ENCODE measurements around the gene ANO8. TPM values are rescaled to one million over a fixed set of nuclear protein-coding genes. Genes with fewer than 3 reads are reported as not detected.

The ANO8 gene
- polyA plus RNA-seq, 1 of the 3 experiments (the other 2 are of a cell fraction) = 7.8 TPM

DNA sequence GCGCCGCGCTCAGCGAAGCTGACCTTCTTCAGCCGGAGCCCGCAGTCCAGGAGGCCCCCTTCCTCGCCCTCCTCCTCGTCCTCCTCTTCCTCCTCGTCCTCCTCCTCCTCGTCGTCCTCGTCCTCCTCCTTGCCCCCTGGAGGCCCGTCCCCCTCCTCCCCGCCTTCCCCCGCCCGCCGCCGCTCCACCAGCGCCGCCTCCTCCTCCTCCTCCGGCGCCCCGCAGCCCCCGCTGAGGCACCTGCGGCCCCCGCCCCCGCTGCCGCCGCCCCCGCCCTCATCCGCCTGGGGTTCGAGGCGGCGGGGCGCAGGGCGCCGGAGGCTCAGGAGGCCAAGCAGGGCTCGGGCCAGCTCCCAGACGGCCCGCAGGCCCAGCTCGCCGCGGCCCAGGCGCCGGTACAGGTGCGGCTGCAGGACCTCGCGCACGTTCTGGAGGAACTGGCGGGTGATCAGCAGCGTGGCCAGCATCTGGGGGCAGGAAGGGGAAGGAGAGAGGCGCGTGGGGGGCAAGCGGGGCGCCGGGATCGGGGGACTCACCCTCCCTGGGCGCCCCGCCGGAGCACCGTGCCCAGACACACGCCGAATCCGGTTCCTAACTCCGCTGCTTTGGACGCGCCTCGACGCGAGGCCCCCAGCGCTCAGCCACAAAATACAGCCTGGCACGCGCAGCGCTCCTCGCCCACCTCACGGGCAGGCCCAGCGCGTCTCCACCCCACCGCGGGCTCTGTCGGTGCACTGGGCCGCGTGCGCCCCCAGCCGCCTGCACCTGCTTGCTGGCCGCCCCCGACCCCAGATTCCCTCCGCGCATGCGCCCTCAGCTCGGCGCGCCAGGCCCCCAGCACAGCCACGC lies 5.9 kb downstream of the ANO8 start:
- no peaks in the 10 kb centered on the region for H3K79me2 ChIP-seq (ENCODE audit: insufficient read depth)
- ChIA-PET CTCF (no interaction called here), POLR2A (no interaction called here)
- no peak overlapping the region for H3K9ac ChIP-seq
- no peaks in the 10 kb centered on the region for H3K27me3 ChIP-seq (ENCODE audit: insufficient read depth)
- H4K20me1 ChIP-seq (ENCODE audit: insufficient read depth) = no peaks in the 10 kb centered on the region
- no peak overlapping the region for H3K27ac ChIP-seq (ENCODE audit: low read depth in 2 of 2, low read length in 1 of 2)
- peaks cover 0 to 13% of the 10 kb centered on the region in 2 experiments for H3K36me3 ChIP-seq (replicated peaks in 1 of 2; ENCODE audit: control insufficient read depth in 1 of 2, insufficient read depth in 2 of 2, low read length in 1 of 2)
- H3K4me3 ChIP-seq (ENCODE audit: low read depth in 2 of 2, low read length in 1 of 2) = no peak overlapping the region
- WGBS (ENCODE audit: low lambda C conversion rate) = 97% methylated on average over 73 of the region's 94 CpGs
- H2AFZ ChIP-seq (ENCODE audit: low read depth) = no peak overlapping the region
- peaks cover 0 to 10% of the 10 kb centered on the region in 2 experiments; a peak in 1 of 4 replicates for H3K4me1 ChIP-seq (ENCODE audit: control insufficient read depth in 1 of 2, insufficient read depth in 2 of 2, low read depth in 1 of 2, low read length in 1 of 2)
- H3K9me3 ChIP-seq = no peaks in the 10 kb centered on the region
- TF ChIP-seq, protein P1, sequence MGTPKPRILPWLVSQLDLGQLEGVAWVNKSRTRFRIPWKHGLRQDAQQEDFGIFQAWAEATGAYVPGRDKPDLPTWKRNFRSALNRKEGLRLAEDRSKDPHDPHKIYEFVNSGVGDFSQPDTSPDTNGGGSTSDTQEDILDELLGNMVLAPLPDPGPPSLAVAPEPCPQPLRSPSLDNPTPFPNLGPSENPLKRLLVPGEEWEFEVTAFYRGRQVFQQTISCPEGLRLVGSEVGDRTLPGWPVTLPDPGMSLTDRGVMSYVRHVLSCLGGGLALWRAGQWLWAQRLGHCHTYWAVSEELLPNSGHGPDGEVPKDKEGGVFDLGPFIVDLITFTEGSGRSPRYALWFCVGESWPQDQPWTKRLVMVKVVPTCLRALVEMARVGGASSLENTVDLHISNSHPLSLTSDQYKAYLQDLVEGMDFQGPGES (IDR thresholded peaks at IDR 0.05; ENCODE audit: low read depth, low read length) = no peak
- TF ChIP-seq GABPA (IDR thresholded peaks at IDR 0.05; ENCODE audit: low read depth) (no peak), SIN3A (IDR thresholded peaks at IDR 0.05; ENCODE audit: borderline replicate concordance, low read depth, low read length) (no peak), NFIC (IDR thresholded peaks at IDR 0.05; ENCODE audit: borderline replicate concordance) (no peak)
- H3K9me2 ChIP-seq = no peaks in the 10 kb centered on the region
- no peak for DNase-seq
- peaks cover 2% of the 10 kb centered on the region for H3F3A ChIP-seq (replicated peaks; ENCODE audit: insufficient read depth)
- no peak overlapping the region for H3K4me2 ChIP-seq

DNA sequence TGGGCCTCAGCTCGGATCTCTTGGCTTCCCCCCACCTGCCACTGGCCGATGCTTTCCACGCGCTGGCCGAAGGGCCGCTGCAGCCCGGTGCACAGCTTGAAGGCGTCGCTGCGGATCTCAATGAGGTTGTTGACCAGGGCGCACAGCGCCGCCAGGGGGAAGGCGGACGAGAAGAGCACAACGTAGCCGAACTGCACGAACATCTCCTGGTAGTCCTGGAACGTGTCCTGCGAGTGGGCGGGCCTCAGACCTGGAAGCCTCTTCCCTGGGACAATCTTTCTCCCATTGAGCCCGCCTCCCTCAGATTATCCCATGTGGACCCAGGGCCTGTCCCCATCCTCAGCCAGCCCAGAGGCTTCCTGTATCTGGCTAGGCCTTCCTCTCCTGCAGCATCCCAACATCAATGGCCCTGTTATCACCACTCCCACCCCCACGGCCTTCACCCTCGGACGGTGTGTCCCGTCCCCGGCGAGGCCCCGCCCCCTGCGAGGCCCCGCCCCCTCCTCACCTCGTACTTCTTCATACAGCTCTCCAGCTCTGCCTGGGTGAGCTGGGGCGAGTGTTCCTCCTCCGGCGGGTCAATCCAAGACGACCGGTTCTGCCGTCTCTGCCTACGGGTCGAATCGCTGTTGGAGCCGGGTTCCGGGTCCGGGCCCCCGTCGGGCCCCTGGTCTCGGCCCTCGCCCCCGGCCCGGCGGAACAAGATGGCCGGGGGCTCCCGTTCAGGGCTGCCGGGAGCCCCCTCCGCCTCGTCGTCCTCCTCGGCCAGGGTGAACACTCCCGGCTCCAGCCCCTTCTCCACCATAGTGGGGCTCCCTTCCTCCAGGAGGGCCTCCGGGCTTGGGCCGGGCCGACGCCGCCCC lies 6.8 kb downstream of the ANO8 start:
- WGBS (ENCODE audit: low lambda C conversion rate) = 76% methylated on average over 32 of the region's 64 CpGs
- no peaks in the 10 kb centered on the region for H4K20me1 ChIP-seq (ENCODE audit: insufficient read depth)
- no peak overlapping the region for H3K27ac ChIP-seq (ENCODE audit: low read depth in 2 of 2, low read length in 1 of 2)
- TF ChIP-seq ELF1 (IDR thresholded peaks at IDR 0.05) (no peak), CHD2 (IDR thresholded peaks at IDR 0.05; ENCODE audit: low read length, partially characterized antibody) (no peak), MEF2A (IDR thresholded peaks at IDR 0.05; ENCODE audit: borderline replicate concordance, low read depth) (no peak), FOXM1 (IDR thresholded peaks at IDR 0.05; ENCODE audit: low read depth) (no peak), EZH2phosphoT487 (IDR thresholded peaks at IDR 0.05; ENCODE audit: borderline replicate concordance, low read depth) (no peak), FOSL2 (IDR thresholded peaks at IDR 0.05; ENCODE audit: borderline replicate concordance, low read depth) (no peak), RCOR1 (IDR thresholded peaks at IDR 0.05; ENCODE audit: low read length) (no peak), TAF1 (IDR thresholded peaks at IDR 0.05; ENCODE audit: borderline replicate concordance, low read depth, low read length) (no peak), SIN3A (IDR thresholded peaks at IDR 0.05; ENCODE audit: borderline replicate concordance, low read depth, low read length) (no peak), NFIC (IDR thresholded peaks at IDR 0.05; ENCODE audit: borderline replicate concordance) (no peak)
- TF ChIP-seq, protein P2, sequence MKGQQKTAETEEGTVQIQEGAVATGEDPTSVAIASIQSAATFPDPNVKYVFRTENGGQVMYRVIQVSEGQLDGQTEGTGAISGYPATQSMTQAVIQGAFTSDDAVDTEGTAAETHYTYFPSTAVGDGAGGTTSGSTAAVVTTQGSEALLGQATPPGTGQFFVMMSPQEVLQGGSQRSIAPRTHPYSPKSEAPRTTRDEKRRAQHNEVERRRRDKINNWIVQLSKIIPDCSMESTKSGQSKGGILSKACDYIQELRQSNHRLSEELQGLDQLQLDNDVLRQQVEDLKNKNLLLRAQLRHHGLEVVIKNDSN (IDR thresholded peaks at IDR 0.05; ENCODE audit: borderline replicate concordance, low read depth) = no peak
- TF ChIP-seq, protein P3, sequence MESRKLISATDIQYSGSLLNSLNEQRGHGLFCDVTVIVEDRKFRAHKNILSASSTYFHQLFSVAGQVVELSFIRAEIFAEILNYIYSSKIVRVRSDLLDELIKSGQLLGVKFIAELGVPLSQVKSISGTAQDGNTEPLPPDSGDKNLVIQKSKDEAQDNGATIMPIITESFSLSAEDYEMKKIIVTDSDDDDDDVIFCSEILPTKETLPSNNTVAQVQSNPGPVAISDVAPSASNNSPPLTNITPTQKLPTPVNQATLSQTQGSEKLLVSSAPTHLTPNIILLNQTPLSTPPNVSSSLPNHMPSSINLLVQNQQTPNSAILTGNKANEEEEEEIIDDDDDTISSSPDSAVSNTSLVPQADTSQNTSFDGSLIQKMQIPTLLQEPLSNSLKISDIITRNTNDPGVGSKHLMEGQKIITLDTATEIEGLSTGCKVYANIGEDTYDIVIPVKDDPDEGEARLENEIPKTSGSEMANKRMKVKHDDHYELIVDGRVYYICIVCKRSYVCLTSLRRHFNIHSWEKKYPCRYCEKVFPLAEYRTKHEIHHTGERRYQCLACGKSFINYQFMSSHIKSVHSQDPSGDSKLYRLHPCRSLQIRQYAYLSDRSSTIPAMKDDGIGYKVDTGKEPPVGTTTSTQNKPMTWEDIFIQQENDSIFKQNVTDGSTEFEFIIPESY (IDR thresholded peaks at IDR 0.05; ENCODE audit: borderline replicate concordance, low read depth) = no peak
- peaks cover 0 to 13% of the 10 kb centered on the region in 2 experiments for H3K36me3 ChIP-seq (replicated peaks in 1 of 2; ENCODE audit: control insufficient read depth in 1 of 2, insufficient read depth in 2 of 2, low read length in 1 of 2)
- ChIA-PET POLR2A (interaction anchor here (1.1 kb wide), 1 partner anchor 19 kb away, joined by 4 read pairs; the partner anchor contains the start of gene DDA1), CTCF (interaction anchor here (1.3 kb wide), 1 partner anchor 16 kb away, joined by 4 read pairs; no protein-coding TSS in a partner anchor)
- H2AFZ ChIP-seq (ENCODE audit: low read depth) = no peak overlapping the region
- peaks cover 0 to 2% of the 10 kb centered on the region in 2 experiments; a peak in 1 of 4 replicates for H3K4me1 ChIP-seq (ENCODE audit: control insufficient read depth in 1 of 2, insufficient read depth in 2 of 2, low read depth in 1 of 2, low read length in 1 of 2)
- H3K4me2 ChIP-seq = no peak overlapping the region
- no peaks in the 10 kb centered on the region for H3K9me2 ChIP-seq
- H3K79me2 ChIP-seq (ENCODE audit: insufficient read depth) = no peaks in the 10 kb centered on the region
- H3K9me3 ChIP-seq = no peaks in the 10 kb centered on the region
- H3F3A ChIP-seq (replicated peaks; ENCODE audit: insufficient read depth) = peaks cover 2% of the 10 kb centered on the region
- no peaks in the 10 kb centered on the region for H3K27me3 ChIP-seq (ENCODE audit: insufficient read depth)
- no peak overlapping the region for H3K4me3 ChIP-seq (ENCODE audit: low read depth in 2 of 2, low read length in 1 of 2)
- H3K9ac ChIP-seq = no peak overlapping the region
- peak; percentile 85 for DNase-seq

Measured in SK-N-SH (cell line).